NCI-H1694 (cell line): ENCODE results near the gene PAFAH1B1.
"Not testable (repeated sequence)": the region's sequence is repeated elsewhere in the genome, so short reads cannot be mapped to it uniquely, and the experiment has no call there.

ENCODE experiments used
- DNase-seq: peaks from one replicate; lab custom pipeline; 2025; lab: John Stamatoyannopoulos, UW

Gene PAFAH1B1

DNA sequence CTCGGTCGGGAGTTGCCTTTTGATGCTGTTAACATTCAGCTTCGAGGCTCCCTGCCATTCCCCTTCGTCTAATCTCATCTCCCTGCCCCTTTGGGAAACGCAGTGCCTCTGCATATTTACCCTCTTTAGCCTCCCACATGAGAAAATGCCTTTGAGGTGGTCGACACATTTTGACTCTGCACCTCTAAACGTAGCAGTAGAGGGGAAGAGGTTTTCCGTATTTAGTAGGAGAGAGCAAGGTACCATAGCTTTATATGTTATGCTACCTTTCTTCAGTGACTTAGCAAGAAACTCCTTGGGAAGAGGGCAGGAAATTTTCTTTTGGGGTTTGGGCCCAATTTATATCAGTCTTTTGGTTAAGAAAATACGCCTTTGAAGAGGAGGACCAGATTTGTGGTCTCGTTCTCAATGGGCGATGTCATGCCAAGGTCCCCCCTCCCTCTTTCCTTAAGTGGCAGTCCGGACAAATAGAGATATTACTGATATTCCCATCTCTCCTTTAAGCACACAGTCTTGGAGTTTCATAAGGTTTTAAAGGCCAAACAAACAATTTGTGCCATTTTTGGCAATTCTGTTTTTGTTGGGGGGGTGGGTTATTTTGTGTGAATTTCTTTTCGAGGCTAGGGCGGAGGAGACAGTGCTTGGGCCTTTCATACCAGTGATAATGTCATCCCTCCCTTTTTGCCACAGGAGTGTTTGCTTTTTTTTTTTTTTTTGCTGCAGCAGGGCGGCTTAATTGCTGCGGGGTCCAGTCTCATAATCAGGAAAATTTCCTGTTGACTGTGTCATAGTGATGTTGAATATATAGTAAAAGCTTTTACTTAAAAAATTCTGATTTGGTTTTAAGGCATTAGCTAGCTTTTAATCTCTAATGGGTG lies 1.5 kb downstream of the PAFAH1B1 start:
- no peak for DNase-seq

DNA sequence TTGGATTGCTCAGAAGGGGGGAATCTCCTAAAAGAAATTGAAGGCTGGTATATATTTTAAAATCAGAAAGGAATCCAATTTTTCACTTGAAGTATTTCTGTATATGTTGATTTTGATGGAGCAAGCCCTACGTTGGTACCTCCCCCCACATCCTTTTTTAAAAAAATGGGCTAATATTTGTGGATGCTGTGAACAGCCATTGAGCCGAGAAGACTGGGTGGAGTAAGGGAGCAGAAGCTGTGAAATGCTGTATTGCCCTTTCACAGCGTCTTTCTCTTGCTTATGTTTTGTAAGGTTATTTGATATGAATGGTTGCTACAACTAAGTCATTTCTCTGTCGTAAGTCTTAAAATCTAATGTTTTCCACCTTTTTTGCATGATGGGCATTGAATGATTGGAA lies 2.3 kb downstream of the PAFAH1B1 start:
- no peak for DNase-seq

- no peak for DNase-seq
Observed at GRCh38 chr17:2598166-2598565, 4.7 kb downstream of the PAFAH1B1 start.

GRCh38 chr17:2602597-2603017 lies 9.2 kb downstream of the PAFAH1B1 start:
- no peak for DNase-seq

DNA sequence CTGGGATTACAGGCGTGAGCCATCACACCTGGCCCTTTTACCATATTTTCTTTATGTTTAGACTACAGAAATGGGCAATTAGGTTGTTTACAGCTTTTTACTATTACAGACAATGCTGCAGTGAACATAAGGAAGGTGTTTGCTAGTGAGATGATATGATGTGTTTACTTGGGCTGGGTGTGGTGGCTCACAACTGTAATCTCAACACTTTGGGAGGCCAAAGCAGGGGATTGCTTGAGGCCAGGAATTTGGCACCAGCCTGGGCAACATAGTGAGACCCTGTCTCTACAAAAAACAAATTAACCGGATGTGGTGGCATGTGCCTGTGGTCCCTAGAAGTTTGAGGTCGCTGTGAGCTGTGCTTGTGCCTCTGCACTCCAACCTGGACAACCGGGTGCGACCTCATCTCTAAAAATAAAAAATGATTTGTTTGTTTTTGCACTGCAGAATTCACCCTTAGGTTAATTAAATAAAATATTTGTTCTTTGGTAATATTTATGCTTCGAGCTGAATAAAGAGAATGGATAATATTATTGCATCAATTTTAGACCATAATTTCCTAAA lies 15.0 kb downstream of the PAFAH1B1 start:
- no peak for DNase-seq

DNA sequence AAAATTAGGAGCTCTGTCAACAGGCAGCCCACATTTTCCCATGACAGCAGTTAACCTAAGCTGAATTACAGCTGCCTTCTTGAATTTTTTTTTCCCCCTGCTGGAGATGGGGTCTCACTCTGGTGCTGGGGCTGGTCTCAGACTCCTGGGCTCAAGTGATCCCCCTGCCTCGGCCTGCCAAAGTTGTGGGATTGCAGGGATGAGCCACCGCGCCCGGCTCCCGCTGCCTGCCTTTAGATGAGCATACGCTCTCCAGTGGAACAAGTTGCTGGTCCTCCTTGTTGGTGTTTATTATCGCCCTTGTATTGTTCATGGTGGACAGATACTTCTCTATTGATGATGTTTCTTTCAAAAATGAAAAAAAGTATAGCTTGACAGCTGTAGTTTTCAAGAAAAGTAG lies 15.6 kb downstream of the PAFAH1B1 start:
- DNase-seq = no peak

GRCh38 chr17:2610195-2611175 lies 17.0 kb downstream of the PAFAH1B1 start:
- no peak for DNase-seq

GRCh38 chr17:2611627-2612026 lies 18.2 kb downstream of the PAFAH1B1 start:
- DNase-seq = no peak

DNA sequence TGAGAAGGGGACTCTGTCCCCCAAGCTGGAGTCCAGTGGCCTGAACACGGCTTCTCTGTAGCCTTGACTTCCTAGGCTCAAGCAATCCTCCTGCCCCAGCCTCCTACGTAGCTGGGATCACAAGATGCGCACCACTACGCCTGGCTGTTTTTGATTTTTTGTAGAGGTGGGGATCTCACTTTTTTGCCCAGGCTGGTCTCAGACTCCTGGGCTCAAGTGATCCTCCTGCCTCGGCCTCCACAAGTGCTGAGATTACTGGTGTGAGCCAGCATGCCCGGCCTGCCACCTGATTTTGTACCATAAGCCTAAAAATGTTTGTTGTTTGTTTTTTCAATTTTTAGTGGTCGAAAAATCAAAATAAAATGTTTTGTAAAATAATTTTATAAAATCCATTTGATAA lies 19.2 kb downstream of the PAFAH1B1 start:
- DNase-seq = no peak

- DNase-seq = no peak
Observed at GRCh38 chr17:2613089-2613808, 19.8 kb downstream of the PAFAH1B1 start.

DNA sequence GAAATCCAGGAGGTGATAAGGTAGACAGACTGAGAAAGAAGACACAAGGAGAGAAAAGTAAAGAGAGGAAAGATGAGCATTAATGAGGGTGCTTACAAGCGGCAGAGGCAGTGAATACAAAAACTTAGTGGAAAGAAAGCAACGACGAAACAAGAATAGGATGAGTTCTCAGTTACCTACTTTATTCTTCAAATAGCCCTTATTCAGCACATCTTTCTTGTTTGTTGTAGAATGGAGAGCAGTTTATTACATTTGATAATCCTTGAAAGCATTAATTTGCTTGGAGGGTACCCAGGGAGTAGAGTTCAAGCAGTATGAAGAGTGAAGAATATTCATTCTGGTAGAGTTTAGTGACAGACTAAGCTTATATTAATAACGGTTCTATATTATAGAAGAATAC lies 22.4 kb downstream of the PAFAH1B1 start:
- DNase-seq = no peak

- DNase-seq = no peak
Observed at GRCh38 chr17:2621241-2621640, 27.8 kb downstream of the PAFAH1B1 start.

- DNase-seq = not testable (repeated sequence)
Observed at GRCh38 chr17:2621951-2622405, 28.5 kb downstream of the PAFAH1B1 start.

DNA sequence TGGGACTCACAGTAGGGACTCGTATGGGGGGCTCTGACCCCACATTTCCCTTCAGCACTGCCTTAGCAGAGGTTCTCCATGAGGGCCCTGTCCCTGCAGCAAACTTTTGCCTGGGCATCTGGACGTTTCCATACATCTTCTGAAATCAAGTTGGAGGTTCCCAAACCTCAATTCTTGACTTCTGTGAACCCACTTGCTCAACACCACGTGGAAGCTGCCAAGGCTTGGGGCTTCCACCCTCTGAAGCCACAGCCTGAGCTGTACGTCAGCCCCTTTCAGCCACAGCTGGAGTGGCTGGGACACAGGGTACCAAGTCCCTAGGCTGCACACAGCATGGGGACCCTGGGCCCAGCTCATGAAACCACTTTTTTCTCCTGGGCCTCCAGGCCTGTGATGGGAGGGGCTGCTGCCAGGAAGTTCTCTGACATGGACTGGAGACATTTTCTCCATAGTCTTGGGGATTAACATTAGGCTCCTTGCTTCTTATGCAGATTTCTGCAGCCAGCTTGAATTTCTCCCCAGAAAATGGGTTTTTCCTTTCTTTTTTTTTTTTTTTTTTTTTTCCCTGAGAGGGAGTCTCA lies 29.4 kb downstream of the PAFAH1B1 start:
- not testable (repeated sequence) for DNase-seq

DNA sequence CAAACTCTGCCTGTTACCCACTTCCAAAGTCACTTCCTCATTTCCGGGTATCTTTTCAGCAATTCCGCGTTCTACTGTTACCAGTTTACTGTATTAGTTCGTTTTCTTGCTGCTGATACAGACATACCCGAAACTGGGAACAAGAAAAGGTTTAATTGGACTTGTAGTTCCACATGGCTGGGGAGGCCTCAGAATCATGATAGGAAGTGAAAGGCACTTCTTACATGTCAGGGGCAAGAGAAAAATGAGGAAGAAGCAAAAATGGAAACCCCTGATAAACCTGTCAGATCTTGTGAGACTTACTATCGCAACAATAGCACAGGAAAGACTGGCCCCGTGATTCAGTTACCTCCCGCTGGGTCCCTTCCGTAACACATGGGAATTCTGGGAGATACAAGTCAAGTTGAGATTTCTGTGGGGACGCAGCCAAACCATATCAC lies 30.9 kb downstream of the PAFAH1B1 start:
- no peak for DNase-seq

DNA sequence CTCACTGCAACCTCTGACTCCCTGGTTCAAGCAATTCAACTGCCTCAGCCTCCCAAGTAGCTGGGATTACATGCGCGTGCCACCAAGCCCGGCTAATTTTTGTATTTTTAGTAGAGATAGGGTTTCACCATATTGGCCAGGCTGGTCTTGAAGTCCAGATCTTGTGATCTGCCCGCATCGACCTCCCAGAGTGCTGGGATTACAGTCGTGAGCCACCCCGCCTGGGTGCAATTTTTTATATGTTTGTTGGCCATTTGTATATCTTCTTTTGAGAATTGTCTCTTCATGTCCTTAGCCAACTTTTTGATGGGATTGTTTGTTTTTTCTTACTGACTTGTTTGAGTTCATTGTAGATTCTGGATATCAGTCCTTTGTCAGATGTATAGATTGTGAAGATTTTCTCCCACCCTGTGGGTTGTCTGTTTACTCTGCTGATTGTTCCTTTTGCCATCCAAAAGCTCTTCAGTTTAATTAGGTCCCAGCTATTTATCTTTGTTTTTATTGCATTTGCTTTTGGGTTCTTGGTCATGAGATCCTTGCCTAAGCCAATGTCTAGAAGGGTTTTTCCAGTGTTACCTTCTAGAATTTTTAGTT lies 33.3 kb downstream of the PAFAH1B1 start:
- DNase-seq = not testable (repeated sequence)

- not testable (repeated sequence) for DNase-seq
Observed at GRCh38 chr17:2628922-2629321, 35.5 kb downstream of the PAFAH1B1 start.

GRCh38 chr17:2631211-2631610 lies 37.8 kb downstream of the PAFAH1B1 start:
- DNase-seq = no peak

GRCh38 chr17:2634361-2634960 lies 41.0 kb downstream of the PAFAH1B1 start:
- no peak for DNase-seq

- no peak for DNase-seq
Observed at GRCh38 chr17:2635241-2635640, 41.8 kb downstream of the PAFAH1B1 start.
